ENCODE results near the gene CEP131.

The CEP131 gene

GRCh38 chr17:81239714-81240555, 17.2 kb upstream of the CEP131 start:
- DNase-seq (ENCODE audit: extremely low read depth in 1 of 2, low read depth in 1 of 2), result no peak

GRCh38 chr17:81238815-81239713, 16.3 kb upstream of the CEP131 start, which contains the start of the genes NDUFAF8 and TEPSIN:
NDUFAF8 (plus strand) TSS chr17:81239318; CDS start chr17:81239364, 46 bp downstream.
TEPSIN (minus strand) TSS chr17:81239055; CDS start chr17:81239033, 22 bp downstream.
- DNase-seq (ENCODE audit: extremely low read depth in 1 of 2, low read depth in 1 of 2), result peak; percentile 85 to 89

- DNase-seq (ENCODE audit: extremely low read depth in 1 of 2, low read depth in 1 of 2), result no peak
Measured at GRCh38 chr17:81238490-81238814, 15.7 kb upstream of the CEP131 start.

GRCh38 chr17:81237591-81238489, 15.1 kb upstream of the CEP131 start:
- DNase-seq (ENCODE audit: extremely low read depth in 1 of 2, low read depth in 1 of 2), result no peak

- DNase-seq (ENCODE audit: extremely low read depth in 1 of 2, low read depth in 1 of 2), result no peak
Measured at GRCh38 chr17:81236784-81237183, 14.0 kb upstream of the CEP131 start.

GRCh38 chr17:81235822-81236740, 13.3 kb upstream of the CEP131 start:
- DNase-seq (ENCODE audit: extremely low read depth in 1 of 2, low read depth in 1 of 2), result no peak

- no peak for DNase-seq (ENCODE audit: extremely low read depth in 1 of 2, low read depth in 1 of 2)
Measured at GRCh38 chr17:81234940-81235821, 12.4 kb upstream of the CEP131 start.

GRCh38 chr17:81234506-81234855, 11.7 kb upstream of the CEP131 start:
- DNase-seq (ENCODE audit: extremely low read depth in 1 of 2, low read depth in 1 of 2), result no peak

- DNase-seq (ENCODE audit: extremely low read depth in 1 of 2, low read depth in 1 of 2), result no peak
Measured at GRCh38 chr17:81233811-81234505, 11.2 kb upstream of the CEP131 start.

GRCh38 chr17:81233316-81233715, 10.6 kb upstream of the CEP131 start:
- no peak for DNase-seq (ENCODE audit: extremely low read depth in 1 of 2, low read depth in 1 of 2)

- DNase-seq (ENCODE audit: extremely low read depth in 1 of 2, low read depth in 1 of 2), result no peak
Measured at GRCh38 chr17:81232616-81233241, 10.0 kb upstream of the CEP131 start.

- DNase-seq (ENCODE audit: extremely low read depth in 1 of 2, low read depth in 1 of 2), result no peak
Measured at GRCh38 chr17:81231766-81232581, 9.2 kb upstream of the CEP131 start.

GRCh38 chr17:81231121-81231645, 8.4 kb upstream of the CEP131 start:
- DNase-seq (ENCODE audit: extremely low read depth in 1 of 2, low read depth in 1 of 2), result no peak

- DNase-seq (ENCODE audit: extremely low read depth in 1 of 2, low read depth in 1 of 2), result no peak
Measured at GRCh38 chr17:81230043-81230820, 7.5 kb upstream of the CEP131 start.

GRCh38 chr17:81229666-81229920, 6.8 kb upstream of the CEP131 start:
- no peak for DNase-seq (ENCODE audit: extremely low read depth in 1 of 2, low read depth in 1 of 2)

Data from activated CD8-positive, alpha-beta memory T cell treated with anti-CD3 and anti-CD28 coated beads for 1 hour (primary cell).